HL-60/S4 (cell line): ENCODE results near the gene HELZ2.
"Not testable (repeated sequence)": the region's sequence is repeated elsewhere in the genome, so short reads cannot be mapped to it uniquely, and the experiment has no call there.

Source experiments
- in situ Hi-C: fragments of 300-500 bp; cut with MboI; formaldehyde crosslinking; loops from 2 replicates; pipeline ENCODE4 v1.14.3; 2022; ENCODE audit warnings: low sequenced_read_pairs

HELZ2 gene, protein sequence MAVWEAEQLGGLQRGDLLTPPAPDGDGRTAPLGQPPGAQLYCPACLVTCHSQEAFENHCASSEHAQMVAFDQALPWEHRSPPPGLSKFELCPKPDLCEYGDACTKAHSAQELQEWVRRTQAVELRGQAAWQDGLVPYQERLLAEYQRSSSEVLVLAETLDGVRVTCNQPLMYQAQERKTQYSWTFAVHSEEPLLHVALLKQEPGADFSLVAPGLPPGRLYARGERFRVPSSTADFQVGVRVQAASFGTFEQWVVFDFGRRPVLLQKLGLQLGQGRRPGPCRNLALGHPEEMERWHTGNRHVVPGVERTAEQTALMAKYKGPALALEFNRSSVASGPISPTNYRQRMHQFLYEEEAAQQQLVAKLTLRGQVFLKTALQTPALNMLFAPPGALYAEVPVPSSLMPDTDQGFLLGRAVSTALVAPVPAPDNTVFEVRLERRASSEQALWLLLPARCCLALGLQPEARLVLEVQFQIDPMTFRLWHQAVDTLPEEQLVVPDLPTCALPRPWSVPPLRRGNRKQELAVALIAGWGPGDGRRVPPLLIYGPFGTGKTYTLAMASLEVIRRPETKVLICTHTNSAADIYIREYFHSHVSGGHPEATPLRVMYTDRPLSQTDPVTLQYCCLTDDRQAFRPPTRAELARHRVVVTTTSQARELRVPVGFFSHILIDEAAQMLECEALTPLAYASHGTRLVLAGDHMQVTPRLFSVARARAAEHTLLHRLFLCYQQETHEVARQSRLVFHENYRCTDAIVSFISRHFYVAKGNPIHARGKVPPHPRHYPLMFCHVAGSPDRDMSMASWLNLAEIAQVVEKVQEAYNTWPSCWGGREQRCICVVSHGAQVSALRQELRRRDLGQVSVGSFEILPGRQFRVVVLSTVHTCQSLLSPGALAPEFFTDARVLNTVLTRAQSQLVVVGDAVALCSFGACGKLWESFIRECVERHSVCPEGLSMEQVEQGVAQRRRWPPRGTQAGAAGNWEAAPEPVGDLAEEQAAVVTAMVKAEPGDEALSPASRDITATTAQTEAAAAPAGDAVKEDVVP (N-terminal part only)

DNA sequence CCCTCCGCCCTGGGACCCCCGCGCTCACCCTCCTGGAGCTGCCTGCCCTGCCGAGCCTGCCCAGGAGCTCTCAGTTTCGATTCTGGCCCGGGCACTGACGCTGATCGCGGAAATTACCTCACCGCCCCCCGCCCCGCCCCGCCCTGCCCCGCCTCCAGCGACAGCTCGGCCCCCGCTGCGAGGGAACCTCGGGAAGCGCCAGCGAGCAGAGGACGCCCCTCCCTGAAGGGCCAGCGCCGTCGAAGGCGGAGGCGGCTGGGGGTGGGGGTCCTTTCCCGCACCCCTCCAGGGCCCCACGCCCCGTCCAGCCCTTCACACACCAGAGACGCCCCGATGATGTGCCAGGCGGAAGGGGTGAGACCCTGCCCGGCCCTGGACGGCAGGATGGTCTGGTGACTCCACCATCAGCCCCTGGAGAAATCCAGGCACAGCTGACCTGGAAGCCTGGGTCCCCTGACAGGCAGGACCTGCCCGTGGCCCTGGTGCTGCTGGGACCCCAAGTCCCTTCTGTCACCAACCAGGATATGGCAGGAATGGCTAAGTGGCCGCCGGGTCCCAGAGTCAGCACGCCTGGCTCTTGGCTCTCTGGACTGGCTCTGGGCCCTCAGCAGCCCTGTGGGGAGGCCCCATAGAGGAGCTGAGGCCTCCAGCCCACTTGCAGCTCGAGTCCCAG is at the start of gene HELZ2:
Gene HELZ2 (minus strand): TSS at position 84 of the 673 bp plus-strand sequence. CDS start 1,854 bp downstream, outside the sequence.
- in situ Hi-C loops = no loop called here

DNA sequence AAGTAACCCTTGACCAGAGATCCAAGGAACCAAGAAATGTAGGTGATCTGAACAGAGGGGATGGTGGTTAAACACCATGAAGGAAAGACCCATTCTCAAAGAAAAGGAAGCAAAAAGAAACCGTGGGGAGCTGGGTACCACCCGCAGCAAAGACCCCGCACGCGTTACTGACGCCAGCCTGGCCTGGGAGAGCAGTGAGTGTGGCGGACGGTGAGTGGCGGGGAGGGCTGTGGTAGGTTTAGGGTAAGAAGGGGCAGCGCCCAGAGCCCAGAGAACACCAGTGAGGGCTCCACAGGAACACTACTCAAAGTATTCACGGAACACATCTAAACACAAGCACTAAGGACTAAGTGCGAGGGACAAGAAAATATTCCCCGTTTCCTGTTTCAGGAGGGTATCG is 48.7 kb upstream of the HELZ2 start:
- in situ Hi-C loops = no loop called here

DNA sequence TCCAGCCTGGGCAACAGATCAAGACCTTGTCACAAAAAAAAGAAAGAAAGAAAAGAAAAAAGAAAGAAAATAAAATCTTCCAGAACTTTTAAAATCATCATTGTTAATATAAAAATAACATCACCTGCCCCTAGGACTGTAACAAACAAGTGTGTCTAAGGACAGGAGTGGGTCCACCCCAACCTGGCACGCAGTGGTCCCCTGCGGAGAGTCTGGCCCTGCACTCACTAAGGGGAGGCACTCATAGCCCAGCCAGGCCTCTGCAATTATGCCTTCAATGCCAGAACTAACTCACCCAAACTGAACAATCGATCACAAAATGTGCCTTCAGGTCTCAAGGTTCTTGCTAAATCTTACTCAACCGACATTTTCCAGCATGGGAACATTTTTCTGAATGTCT is 48.1 kb upstream of the HELZ2 start:
- in situ Hi-C loops = no loop called here

DNA sequence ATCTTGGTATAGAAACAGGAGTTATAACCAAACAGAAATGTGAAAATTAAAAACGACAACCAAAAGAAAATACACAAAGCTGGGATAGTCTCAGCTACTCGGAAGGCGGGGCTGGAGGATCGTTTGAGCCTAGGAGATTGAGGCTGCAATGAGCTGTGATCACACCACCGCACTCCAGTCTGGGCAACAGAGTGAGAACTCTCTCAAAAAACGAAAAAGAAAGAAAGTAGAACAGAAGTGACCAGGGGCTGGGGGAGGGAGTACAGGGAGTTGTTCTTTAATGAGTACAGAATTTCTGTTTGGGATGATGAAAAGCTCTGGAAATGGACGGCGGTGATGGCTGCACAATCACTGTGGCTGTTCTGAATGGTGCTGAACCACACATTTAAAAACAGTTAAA is 47.0 kb upstream of the HELZ2 start:
- in situ Hi-C loops = no loop called here

DNA sequence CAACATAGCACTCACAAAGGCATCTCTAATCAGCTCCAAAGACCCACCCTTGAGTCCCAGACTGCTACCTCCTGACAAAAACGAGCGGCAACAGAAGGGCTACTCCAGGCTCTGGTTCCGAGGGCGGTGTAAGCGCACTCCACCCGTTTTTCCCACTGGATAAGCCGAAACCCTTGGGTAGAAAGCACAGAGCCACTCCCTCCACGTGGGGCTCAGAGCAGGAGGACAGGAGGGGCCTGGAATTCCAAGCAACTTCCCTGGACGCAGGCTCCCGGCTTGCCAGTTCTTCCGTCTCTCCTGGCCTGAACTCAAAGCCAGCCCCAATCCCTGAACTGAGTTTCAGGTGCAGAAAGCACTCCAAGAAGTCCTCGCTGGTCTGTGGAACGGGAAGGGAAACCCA is 45.5 kb upstream of the HELZ2 start:
- in situ Hi-C loops = no loop called here

DNA sequence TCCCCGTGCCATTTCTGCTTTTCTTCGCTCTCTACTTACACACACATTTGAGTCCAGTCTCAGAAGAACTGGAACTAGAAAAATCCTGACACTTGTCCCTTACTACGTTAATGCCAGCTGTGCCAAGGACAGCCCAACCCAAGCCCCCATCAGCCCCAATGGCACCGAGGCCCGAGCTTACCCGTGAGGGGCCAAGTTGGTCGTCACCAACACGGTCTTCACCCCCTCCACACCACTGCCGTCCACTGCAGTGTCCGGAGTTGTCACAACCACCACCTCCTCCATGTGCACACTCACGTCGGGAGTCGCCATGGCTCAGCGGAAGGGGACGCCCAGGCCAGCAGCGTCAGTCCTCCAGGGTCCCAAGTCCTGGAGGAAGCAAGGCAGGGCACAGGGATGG is 45.0 kb upstream of the HELZ2 start:
- in situ Hi-C loops = no loop called here

DNA sequence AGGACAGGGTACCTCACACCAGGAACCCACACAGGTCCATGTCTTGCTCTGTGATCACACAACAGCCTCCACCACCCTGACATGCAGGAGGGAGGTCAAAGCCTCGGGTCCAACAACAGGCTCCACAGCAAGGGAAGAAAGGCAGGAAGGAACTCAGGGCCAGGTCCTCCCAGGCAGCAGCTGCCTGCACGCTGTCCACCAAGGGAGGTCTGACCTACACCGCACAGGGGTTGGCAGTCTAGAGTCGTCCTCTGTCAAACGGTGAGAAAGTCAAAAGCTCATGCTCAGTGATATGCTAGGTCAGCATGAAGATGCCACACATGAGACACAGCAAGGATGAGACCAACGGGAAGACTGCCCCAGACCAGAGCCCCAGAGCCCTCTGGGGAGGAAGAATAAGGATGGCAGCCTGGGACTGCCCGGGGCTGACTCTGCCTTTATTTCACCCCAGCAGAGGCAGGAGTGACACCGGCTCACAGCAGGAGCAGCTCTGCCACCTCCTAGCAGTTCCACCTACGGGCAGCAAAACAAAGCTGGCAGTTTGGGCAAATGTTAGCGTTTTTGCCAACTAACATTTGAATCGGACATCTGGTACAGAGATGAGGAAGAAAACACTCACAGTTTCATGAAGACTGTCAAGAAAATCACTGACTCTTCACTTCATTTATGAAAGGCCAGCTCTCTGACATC is 44.4 kb upstream of the HELZ2 start:
- in situ Hi-C loops = no loop called here

DNA sequence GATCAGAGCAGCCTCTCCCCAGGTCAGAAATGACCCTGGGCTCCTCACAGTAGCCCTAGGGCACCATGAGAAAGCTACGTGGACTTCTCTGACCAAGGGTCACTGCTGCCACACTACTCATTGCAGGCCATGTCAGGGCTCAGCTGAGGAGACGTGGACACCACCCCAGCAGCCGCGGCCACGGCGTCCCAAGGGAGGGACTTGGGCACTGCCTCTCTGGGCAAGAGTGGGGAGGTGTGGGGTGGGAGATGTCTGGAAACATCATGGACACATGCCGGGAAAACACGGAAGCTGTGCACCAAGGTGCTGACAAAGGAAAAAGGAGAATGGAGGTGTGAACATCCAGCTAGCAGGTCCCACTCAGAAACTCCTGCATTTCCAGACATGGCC is 43.8 kb upstream of the HELZ2 start:
- in situ Hi-C loops = no loop called here

DNA sequence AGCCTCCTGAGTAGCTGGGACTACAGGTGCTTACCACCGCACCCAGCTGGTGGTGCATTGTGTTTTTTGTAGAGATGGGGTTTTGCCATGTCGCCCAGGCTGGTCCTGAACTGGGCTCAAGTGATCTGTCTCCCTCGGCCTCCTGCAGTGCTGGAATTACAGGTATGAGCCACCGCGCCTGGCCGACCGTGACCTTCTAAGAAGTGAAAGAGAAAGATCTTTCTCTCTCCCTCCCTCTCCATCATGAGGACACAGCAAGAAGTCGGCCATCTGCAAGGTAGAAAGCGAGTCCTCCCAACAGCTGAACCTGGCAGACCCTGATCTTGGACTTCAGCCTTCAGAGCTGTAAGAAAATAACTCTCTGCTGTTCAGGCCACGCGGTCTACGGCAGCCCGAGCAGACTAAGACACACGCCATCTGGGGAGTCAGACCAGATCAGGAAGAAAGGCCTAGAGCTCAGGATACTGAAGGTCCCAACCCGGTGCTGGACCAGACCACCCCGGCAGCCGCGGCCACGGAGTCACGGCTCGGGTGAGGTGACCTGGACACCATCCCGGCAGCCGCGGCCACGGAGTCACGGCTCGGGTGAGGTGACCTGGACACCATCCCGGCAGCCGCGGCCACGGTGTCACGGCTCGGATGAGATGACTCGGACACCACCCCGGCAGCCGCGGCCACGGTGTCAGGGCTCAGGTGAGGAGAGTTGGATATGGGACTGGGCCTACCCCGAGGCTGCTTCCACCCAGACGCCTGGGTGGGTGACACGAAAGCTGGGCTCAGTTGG is 43.2 kb upstream of the HELZ2 start:
- in situ Hi-C loops = no loop called here

DNA sequence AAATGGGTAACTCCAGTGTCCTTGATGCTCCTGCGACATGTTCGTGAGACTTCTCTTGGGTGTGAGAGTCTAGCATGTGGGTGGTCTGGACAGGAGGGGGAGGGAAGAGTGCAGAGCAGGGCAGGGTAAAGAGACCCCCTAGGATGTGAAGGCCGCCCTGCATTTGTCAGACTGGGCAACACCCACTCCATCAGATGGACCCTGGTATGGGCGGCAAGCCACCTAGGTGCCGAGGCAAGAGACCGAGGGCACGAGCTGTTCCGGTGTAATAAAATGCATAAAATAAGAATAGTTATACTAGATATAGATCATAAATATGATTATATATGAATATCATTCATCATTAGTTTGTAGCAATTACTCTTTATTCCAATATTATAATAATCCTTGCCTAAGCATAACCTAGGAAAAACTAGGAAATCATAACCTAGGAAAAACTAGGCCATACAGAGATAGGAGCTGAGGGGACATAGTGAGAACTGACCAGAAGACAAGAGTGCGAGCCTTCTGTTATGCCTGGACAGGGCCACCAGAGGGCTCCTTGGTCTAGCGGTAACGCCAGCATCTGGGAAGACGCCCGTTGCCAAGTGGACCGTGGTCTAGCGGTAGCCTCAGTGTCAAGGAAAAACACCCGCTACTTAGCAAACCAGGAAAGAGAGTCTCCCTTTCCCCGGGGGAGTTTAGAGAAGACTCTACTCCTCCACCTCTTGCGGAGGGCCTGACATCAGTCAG is 40.0 kb upstream of the HELZ2 start:
- in situ Hi-C loops = not testable (repeated sequence)

DNA sequence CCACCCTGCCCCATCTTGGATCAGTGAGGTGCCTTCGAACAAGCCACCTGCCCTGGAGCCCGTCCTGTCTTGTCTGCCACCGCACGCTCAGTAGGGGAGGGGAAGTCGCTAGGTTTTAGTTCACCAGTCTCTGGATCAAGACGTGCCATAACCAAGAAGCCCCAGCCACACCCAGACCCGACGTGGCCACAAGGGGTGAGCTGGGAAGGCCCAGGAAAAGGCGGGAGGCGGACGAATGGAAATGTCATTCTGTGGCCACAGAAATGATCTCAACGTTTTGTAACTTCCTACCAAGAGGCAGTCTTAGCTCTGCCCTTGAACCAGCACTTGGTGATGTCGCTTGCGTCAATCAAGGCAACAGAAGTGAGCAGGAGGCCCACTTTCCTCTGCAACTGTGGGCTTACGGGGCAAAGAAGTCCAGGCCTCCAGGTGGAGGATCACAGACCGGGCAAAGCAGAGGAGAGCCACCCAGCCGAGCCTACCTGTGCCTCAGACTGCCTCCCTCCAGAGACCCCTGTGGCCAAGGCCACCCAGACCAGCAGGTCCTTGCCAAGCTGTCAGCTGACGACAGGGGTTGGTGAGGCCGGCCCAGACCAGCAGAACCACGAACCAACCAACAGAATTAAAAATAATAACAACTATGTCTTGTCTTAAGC is 38.4 kb upstream of the HELZ2 start:
- in situ Hi-C loops = no loop called here

DNA sequence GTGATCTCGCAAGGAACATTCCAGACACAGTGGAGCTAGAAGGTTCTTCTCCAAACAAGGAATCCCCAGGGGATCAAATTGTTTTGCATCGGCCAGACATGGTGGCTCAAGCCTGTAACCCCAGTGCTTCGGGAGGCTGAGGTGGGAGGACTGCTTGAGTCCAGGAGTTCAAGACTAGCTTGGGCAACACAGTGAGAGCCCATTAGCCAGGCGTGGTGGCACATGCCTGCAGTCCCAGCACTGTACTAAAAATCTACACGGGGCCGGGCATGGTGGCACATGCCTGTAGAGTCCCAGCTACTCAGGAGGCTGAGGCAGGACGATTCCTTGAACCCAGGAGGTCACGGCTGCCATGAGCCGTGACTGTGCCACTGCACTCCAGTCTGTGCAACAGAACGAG is 37.6 kb upstream of the HELZ2 start:
- in situ Hi-C loops = no loop called here

DNA sequence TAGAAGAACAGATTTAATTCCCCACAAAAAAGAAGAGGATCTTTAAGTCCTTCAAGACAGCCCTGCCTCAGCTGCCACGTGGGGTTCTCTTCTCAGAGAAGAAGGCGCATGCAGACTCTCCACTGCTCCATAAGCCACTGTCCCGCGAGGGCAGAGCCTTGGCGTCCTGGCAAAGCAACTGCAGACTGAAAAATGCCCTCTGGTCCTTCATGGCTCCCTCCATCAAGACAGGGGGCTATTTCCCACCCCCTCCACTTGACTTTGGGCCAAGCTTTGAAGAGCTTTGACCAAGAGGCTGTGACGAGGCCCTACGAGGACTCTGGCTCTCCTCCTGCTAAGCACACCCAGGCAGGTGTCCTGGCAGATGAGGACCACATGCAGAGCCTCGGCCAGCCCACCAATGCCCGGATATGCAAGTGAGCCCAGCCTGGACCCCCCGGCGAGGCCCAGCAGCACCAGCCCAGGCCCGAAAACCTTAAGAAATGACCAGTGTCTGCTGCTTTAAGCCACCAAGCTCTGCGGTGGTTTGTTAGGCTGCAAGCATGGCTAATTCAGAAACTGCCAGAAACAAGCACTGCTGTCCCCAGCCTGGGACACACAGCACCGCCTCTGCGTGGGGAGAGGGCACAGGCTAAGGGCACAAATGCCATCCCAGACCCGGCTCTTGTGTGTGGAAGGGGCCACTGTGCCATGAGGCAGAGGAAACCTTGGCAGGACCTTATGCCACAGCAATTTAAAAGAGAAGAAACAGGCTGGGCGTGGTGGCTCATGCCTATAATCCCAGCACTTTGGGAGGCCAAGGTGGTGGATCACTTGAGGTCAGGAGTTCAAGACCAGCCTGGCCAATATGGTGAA is 36.8 kb upstream of the HELZ2 start:
- in situ Hi-C loops = no loop called here

DNA sequence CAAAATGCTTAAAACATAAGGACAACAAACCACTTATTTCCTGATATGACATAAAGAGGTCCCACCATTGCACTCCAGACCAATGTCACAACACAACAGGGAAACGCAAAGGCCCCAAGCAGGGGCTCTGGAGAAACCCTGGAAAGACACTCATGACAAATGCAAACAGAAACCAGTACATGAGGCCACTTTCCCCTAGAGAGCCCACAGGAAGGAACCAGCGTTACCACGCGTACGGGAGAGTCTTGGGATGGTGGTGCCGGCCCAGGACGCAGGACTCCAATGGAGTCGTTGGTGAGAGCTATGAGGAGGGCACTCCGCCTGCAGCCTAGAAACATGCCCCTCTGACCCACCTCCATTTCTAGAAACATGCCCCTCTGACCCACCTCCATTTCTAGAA is 32.6 kb upstream of the HELZ2 start:
- in situ Hi-C loops = no loop called here

DNA sequence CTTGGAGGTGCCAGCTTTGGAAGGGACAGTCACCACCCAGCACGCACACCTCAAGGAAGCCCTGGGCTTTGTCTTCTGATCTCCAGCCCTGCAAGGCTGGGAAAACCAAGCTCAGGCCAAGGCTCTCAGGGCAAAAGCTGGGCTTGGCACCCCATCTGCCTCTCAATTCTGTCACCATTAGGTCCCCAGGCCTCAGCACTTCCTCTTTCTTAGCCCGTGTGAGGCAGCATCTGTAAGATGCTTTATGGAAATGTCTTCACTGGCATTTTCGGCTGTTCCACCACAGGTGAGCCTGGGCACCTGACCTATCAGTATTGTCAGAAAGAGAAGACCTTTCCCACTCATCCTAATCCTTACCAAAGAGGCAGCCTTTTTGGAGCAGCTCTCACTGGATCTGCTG is 28.3 kb upstream of the HELZ2 start:
- in situ Hi-C loops = no loop called here

DNA sequence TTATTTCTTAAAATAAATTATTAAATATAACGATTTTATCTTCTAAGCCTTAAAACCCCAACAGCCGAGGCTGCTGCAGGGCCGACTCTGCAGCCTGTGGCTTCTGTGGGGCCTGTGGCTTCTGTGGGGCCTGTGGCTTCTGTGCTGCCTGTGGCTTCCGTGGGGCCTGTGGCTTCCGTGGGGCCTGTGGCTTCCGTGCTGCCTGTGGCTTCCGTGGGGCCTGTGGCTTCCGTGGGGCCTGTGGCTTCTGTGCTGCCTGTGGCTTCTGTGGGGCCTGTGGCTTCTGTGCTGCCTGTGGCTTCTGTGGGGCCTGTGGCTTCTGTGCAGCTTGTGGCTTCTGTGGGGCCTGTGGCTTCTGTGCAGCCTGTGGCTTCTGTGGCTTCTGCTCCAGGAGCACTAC is 27.6 kb upstream of the HELZ2 start:
- in situ Hi-C loops = not testable (repeated sequence)

DNA sequence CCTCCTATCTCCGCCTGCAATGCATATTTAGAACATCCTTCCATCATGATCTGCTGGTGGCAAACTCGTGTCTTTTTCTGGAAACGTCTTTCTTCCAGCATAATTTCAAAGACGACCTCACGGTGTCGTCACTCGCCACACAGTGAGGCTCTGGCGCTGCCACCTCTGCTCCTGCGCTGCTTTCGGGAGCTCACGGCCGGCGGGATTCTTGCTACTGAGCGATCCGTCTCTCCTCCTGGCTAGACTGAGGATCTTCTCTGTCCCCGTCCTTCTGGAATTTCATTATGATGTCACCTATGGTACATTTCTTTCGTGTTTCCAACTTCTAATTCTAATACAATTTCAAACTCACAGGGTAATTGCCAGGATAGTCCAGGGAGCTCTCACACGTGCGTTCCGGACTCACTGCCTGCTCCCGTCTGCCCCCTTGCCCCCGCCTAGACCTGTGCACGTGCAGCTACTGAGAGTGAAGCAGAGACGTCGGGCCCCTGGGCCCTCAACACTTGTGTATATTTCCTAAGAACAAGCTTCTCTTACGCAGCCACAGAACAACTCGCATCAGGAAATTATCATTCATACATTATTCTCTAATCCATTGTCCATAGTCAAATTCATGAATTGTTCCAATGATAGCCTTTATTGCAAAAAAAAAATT is 25.5 kb upstream of the HELZ2 start:
- in situ Hi-C loops = no loop called here
